Measurements from ENCODE around the gene AFF1.

Gene AFF1

DNA sequence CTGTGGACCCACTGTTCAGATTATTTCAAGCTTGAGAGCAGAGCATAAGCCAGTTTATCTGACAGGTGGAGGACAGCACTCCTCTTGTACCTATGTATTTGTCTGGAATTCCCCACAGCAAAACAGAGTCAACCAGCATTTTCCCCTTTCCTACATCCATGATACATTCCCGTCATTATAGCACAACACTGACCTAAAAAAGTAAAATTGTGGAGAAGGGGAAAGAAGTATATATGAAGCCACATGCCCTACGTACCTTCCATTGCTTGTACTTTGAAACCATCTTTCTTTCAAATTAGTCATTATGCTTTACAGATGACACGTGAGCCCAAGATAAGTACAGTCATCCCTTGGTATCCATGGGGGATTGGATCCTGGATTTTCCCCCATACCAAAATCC, 212.3 kb downstream of the AFF1 start:
- no peak overlapping the region for H3K4me3 ChIP-seq (ENCODE audit: low read length)
- TF ChIP-seq ZNF274 (IDR thresholded peaks at IDR 0.05; ENCODE audit: low read depth, low read length), result no peak

DNA sequence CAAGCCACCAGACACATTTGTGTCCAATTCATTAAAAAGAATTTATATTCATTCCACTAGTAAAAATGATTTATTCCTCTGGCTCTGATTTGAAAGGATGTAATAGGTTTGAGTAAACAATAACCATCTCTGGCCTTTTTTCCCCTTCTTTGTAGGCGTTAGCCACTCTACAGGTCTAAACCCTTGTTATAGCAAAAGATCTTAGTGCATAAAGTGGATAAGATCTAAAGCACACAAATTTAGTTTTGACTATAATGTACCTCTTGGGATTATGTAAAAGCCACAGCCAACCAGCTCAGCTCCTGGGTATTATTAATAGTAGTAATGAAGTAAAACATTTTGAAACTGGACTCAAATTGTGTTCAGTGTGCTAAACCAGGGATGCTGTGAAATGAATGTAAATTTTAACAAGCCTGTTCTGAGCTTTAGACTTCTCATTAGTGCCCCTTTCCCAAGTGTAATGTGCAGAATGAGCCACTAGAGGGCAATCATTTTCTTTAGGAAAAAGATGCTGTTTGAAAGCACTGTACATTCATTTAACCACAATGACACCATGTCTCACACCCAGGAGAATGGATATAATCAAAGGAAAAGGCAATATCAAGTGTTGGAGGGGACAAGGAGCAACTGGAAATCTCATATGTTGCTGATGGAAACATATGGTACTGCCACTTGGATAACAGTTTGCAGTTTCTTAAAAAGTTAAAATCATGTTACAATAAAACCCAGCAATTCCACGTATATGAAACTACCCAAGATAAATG, 215.9 kb downstream of the AFF1 start:
- TF ChIP-seq ZNF274 (IDR thresholded peaks at IDR 0.05; ENCODE audit: low read depth, low read length), result no peak

DNA sequence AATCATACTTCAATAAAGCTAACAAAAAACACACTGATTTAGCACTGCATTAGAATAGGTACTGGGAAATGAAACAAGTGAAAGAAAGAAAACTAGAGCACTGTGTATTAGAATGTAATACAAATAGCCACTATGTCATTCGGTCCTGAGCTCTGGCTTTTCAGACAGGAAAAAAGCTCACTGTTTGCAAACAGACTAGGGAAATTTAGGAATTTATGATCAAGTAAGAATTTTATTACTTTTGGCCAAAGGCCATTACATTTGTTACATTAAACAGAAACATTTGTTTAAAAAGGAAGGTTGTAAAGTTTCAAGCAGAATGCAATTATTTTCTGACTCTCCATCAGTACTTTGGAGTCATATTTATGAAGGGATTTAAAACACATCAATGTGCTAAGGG, 216.9 kb downstream of the AFF1 start:
- H3K4me3 ChIP-seq (ENCODE audit: low read length), result no peak overlapping the region
- TF ChIP-seq ZNF274 (IDR thresholded peaks at IDR 0.05; ENCODE audit: low read depth, low read length), result no peak

More for the DNA sequence above, 215.9 kb downstream of the AFF1 start:
- H3K4me3 ChIP-seq (ENCODE audit: low read length), result no peak overlapping the region

DNA sequence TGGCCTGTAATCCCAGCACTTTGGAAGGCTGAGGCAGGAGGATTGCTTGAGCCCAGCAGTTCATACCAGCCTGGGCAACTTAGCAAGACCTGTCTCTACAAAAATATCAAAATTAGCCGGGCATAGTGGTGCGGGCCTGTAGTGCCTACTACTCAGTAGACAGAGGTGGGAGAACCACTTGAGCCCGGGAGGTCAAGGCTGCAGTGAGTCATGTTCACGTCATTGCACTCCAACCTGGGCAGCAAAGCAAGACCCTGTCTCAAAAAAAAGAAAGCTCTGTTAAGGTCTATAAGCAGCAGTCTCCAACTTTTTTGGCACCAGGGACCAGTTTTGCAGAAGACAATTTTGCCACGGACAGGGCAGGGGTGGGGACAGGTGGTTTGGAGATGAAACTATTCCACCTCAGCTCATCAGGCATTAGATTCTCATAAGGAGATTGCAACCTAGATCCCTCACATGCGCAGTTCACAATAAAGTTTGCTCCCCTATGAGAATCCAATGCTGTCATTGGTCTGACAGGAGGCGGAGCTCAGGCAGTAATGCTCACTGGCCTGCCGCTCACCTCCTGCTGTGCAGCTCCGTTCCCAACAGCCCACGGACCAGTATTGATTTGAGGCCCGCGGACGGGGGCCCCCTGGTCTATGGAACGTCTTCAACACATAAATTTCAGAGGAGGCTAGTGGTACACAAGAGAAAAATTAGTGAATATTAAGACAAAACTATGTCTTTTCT, 217.7 kb downstream of the AFF1 start:
- TF ChIP-seq ZNF274 (IDR thresholded peaks at IDR 0.05; ENCODE audit: low read depth, low read length), result no peak
- H3K4me3 ChIP-seq (ENCODE audit: low read length), result no peak overlapping the region

DNA sequence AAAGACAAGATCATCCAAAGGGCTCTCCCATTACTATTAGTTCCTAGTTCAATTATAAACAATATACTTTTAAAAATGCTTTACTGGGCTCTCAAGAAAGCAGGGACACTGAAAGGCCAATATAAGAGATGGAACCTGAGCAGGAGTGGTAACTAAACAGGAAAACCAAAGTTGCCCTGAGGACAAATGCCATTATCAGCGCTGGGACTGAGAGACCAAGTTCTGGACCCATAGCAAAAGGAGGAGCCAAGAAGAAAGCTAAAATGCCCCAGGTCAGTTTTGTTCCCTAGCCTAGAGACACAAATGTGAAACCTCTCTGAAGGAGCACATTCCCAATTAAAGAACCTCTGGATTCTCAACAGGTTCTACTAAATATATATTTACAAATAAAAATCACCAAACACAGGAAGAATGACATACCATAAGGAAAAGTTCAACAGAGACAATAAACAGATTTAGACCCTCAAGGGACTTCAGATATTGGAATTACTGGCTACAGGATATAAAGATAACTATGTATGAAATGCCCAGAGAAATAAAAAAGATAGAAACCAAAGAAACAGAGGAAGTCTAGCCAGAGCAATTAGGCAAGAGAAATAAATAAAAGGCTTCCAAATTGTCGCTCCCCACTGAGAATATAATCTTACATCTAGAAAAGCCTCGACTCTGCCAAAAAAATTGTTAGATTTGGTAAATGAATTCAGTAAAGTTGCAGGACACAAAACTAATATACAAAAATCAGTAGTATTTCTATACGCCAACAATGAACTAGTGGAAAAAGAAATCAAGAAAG, 218.5 kb downstream of the AFF1 start:
- no peak overlapping the region for H3K4me3 ChIP-seq (ENCODE audit: low read length)
- TF ChIP-seq ZNF274 (IDR thresholded peaks at IDR 0.05; ENCODE audit: low read depth, low read length), result no peak

DNA sequence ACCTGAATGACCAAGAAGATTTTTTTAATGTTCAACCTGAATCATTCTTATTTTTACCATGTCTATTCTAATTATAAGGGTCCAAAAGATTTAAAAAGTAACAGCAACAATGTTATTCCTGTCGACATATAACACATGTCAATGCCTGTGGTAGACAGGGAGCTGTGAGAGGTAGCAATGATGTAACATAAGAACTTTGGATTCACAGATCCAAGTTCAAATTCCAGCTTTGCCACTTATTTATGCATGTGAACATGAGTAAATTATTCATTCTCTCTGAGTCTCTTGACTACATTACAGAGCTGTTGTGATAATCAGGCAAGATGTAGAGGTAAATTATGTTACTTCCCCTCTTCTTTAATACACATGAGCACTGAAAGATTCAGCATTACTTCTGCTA, 231.1 kb downstream of the AFF1 start:
- TF ChIP-seq ZNF274 (IDR thresholded peaks at IDR 0.05; ENCODE audit: low read depth, low read length), result no peak
- H3K4me3 ChIP-seq (ENCODE audit: low read length), result no peak overlapping the region

DNA sequence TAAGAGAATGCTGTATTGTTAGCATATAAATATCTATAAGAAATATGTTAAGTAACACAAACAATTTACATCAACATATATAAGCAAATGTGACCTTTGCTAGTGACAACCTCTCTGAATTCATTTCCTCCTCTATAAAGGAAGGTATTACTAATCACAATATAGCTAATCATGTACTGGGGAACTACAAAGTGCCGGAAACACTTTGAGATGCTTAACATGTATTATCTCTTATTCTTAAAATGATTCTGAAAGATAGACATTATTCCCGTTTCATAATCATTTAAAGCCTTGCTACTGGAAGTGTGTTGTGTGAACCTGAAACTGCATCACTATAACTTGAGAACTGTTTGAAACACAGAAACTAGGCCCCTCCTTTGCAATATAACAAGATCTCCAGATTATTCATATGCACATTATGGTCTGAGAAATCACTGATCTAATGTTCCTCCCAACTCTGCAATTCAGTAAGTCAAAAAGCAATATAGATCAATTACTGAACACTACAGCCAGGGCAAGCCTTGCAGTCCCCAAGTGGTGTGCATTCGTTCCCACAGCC, 231.6 kb downstream of the AFF1 start:
- no peak overlapping the region for H3K4me3 ChIP-seq (ENCODE audit: low read length)
- no peak for TF ChIP-seq ZNF274 (IDR thresholded peaks at IDR 0.05; ENCODE audit: low read depth, low read length)

GRCh38 chr4:87171944-87172343, 237.1 kb downstream of the AFF1 start:
- no peak overlapping the region for H3K4me3 ChIP-seq (ENCODE audit: low read length)
- TF ChIP-seq ZNF274 (IDR thresholded peaks at IDR 0.05; ENCODE audit: low read depth, low read length), result no peak

DNA sequence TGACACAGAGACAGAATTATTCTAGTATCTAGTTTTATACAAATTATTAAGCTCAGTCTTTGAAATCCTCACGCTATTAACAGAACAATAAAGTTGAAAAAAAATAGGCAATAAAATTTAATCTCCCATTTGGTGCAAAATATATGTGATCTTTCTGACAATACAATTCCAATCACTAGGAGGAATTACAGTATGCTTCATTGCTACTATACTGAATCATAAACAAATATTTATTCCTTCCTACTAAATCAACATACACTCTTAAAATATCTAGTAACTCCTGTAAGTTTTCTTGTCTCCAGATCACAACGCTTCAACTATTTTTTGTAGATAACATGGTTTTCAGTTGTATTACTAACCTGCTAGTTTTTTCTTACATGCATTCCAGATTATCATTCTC, 239.9 kb downstream of the AFF1 start:
- no peak for TF ChIP-seq ZNF274 (IDR thresholded peaks at IDR 0.05; ENCODE audit: low read depth, low read length)
- H3K4me3 ChIP-seq (ENCODE audit: low read length), result no peak overlapping the region

- no peak for TF ChIP-seq ZNF274 (IDR thresholded peaks at IDR 0.05; ENCODE audit: low read depth, low read length)
- no peak overlapping the region for H3K4me3 ChIP-seq (ENCODE audit: low read length)
Observed at GRCh38 chr4:87179751-87180150, 244.9 kb downstream of the AFF1 start.

DNA sequence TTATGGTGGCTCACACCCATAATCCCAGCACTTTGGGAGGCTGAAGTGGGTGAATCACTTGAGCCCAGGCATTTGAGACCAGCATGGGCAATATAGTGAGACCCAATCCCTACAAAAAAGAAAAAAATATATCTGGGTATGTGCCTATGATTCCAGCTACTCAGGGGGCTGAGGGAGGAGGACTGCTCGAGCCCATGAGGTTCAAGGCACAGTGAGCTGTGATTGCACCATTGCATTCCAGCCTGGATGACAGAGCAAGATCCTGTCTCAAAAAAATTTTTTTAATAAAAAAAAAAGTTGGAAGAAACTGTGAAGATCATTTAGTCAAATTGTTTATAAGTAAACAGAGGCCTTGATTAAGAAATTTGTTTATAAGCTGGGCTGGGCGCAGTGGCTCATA, 246.0 kb downstream of the AFF1 start:
- no peak overlapping the region for H3K4me3 ChIP-seq (ENCODE audit: low read length)
- no peak for TF ChIP-seq ZNF274 (IDR thresholded peaks at IDR 0.05; ENCODE audit: low read depth, low read length)

DNA sequence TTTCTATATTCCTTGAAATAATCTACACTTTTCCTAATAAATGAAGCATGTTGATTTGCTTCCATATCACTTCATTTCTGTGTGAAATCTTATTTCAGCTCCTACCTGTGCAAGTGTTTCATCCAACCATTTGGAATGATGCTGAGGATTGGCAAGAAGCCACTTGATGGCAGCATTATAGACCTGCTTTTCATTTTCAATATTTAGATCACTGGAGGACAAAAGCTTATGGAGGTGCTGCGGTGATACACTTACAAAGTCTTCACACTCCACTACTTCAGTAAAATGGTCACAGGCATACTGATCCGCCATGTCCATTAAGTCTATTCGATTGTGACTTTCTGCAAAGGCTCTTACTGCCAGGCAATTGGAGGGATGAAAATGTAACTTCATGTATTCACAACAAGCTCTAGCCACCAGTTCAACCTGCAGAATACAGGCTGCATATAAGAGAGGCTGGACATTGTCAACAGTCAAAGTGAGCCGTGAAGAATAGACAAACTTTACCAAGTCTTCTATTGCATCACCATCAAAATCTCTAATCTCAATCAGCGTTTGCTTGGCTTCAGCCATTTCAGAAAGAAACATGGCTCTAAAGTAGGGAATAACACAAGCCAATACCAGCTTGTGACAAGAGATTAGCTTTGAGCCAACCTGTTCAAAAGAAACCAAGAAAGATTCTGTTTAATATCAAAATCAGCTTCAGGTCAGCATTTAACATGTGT, 250.5 kb downstream of the AFF1 start:
- H3K4me3 ChIP-seq (ENCODE audit: low read length), result no peak overlapping the region
- TF ChIP-seq ZNF274 (IDR thresholded peaks at IDR 0.05; ENCODE audit: low read depth, low read length), result no peak

DNA sequence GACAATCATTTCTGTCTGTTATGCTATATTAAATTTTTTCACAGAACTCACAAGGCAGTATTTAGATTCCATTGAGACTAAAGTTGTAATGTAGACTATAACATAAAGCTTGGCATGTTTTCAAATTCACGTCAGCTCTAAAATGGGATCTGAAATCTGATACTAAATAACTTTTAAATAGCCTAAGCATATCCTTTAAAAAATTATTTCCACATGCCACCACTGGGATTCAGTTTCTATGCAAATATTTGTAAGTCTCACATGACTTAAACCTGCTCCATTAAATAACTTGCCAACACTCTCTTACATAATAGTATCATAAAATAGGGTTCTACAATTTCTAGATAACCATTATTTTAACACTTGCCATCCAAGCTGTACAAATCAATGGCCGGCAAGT, 253.2 kb downstream of the AFF1 start:
- TF ChIP-seq ZNF274 (IDR thresholded peaks at IDR 0.05; ENCODE audit: low read depth, low read length), result no peak
- no peak overlapping the region for H3K4me3 ChIP-seq (ENCODE audit: low read length)

DNA sequence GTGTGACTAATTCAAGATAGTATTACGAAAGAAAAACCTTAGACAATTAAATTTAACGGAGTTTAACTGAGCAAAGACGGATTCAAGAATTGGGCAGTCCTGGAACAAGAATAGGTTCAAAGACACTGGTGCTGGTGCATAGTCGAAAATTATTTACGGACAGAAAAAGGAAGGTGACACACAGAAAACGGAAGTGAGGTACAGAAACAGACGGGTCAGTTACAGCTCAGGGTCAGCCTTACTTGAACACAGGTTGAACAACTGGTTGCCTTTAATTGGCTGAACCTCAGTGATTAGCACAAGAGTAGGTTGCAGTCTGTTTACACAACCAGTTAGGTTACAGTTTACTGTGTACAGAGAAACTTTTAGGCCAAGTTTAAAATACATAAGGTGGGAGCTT, 254.1 kb downstream of the AFF1 start:
- H3K4me3 ChIP-seq (ENCODE audit: low read length), result no peak overlapping the region
- no peak for TF ChIP-seq ZNF274 (IDR thresholded peaks at IDR 0.05; ENCODE audit: low read depth, low read length)
